CD14-positive monocyte (primary cell): ENCODE data around the gene ZNF467. TPM values are rescaled to one million over a fixed set of nuclear protein-coding genes. Genes with fewer than 3 reads are reported as not detected.

Source experiments
- DNase-seq, 3 donors: peaks; one replicate each; pipeline ENCODE4 v3.0.0-alpha.2; 2011 to 2022
- H2AFZ ChIP-seq: 2 replicates; pipeline ENCODE4 v1.6.0; 2012; ENCODE audit warnings: mild to moderate bottlenecking, low read depth, low read length, inconsistent platforms; ENCODE audit not compliant: insufficient read depth, poor library complexity, severe bottlenecking
- H3K27ac ChIP-seq, 2 donors: 1 replicate in 1 of 2; 2 replicates in 1 of 2; pipeline ENCODE4 v1.5.1; 2012 to 2013; ENCODE audit warnings: low read length in 2 of 2, control low read depth in 1 of 2, inconsistent platforms in 1 of 2, low read depth in 1 of 2, mild to moderate bottlenecking in 1 of 2
- H3K27me3 ChIP-seq, 2 donors: one replicate each; pipeline versions ENCODE4 v1.6.0 to v1.6.1; 2011 to 2013; ENCODE audit warnings: low read length in 2 of 2; ENCODE audit not compliant: control insufficient read depth in 2 of 2, insufficient read depth in 2 of 2
- H3K36me3 ChIP-seq, 2 donors: replicated peaks in 1 of 2; 1 replicate in 1 of 2; 2 replicates in 1 of 2; pipeline versions ENCODE4 v1.5.1 to v1.6.1; 2012 to 2013; ENCODE audit warnings: low read length in 2 of 2, control low read depth in 1 of 2, inconsistent platforms in 1 of 2, mild to moderate bottlenecking in 1 of 2; ENCODE audit not compliant: insufficient read depth in 2 of 2, control insufficient read depth in 1 of 2
- H3K4me1 ChIP-seq, 2 donors: 1 replicate in 1 of 2; 2 replicates in 1 of 2; pipeline versions ENCODE4 v1.5.1 to v1.6.1; 2012 to 2013; ENCODE audit warnings: low read length in 2 of 2, control low read depth in 1 of 2, inconsistent platforms in 1 of 2, mild to moderate bottlenecking in 1 of 2, moderate library complexity in 1 of 2; ENCODE audit not compliant: insufficient read depth in 2 of 2, control insufficient read depth in 1 of 2
- H3K4me2 ChIP-seq: replicated peaks from 2 replicates; pipeline ENCODE3; 2012; ENCODE audit warnings: low read length, moderate library complexity, mild to moderate bottlenecking; ENCODE audit not compliant: poor library complexity, severe bottlenecking; ENCODE audit errors: extremely low read depth
- H3K4me3 ChIP-seq, 3 experiments: fragments of 200-600 bp in 1 of 3; sonication (generic) in 1 of 3; replicated peaks in 1 of 3; 1 replicate in 2 of 3; 2 replicates in 1 of 3; pipeline ENCODE4 v1.5.1; 2011 to 2013; ENCODE audit warnings: low read length in 3 of 3, mild to moderate bottlenecking in 3 of 3, control low read depth in 2 of 3, low read depth in 2 of 3, inconsistent platforms in 1 of 3, moderate library complexity in 1 of 3
- H3K79me2 ChIP-seq: 2 replicates; pipeline ENCODE4 v1.6.0; 2012; ENCODE audit warnings: mild to moderate bottlenecking, control low read depth, inconsistent platforms, low read length, moderate library complexity; ENCODE audit not compliant: insufficient read depth
- H3K9ac ChIP-seq: 2 replicates; pipeline ENCODE4 v1.6.0; 2017; ENCODE audit warnings: low read length, mild to moderate bottlenecking; ENCODE audit not compliant: insufficient read depth, poor library complexity, severe bottlenecking
- H3K9me3 ChIP-seq, 2 donors: replicated peaks in 1 of 2; 1 replicate in 1 of 2; 2 replicates in 1 of 2; pipeline versions ENCODE4 v1.5.1 to v1.6.1; 2012 to 2013; ENCODE audit warnings: low read length in 2 of 2, control low read depth in 1 of 2; ENCODE audit not compliant: control insufficient read depth in 1 of 2, insufficient read depth in 1 of 2
- H4K20me1 ChIP-seq: 2 replicates; pipeline ENCODE4 v1.6.0; 2012; ENCODE audit warnings: mild to moderate bottlenecking, low read length, control low read depth, moderate library complexity; ENCODE audit not compliant: insufficient read depth
- H3K27ac Mint-ChIP-seq, 7 donors: one replicate each; pipeline ENCODE4 v1.8.0; 2020; ENCODE audit warnings: mild to moderate bottlenecking in 7 of 7, mixed read lengths in 7 of 7, moderate library complexity in 6 of 7, inconsistent platforms in 2 of 7
- H3K27me3 Mint-ChIP-seq, 3 donors: one replicate each; pipeline ENCODE4 v1.8.0; 2021 to 2022; ENCODE audit warnings: low read depth in 3 of 3, mild to moderate bottlenecking in 3 of 3, mixed read lengths in 3 of 3, moderate library complexity in 3 of 3, inconsistent platforms in 1 of 3
- H3K36me3 Mint-ChIP-seq, 2 donors: one replicate each; pipeline ENCODE4 v1.8.0; 2020; ENCODE audit warnings: mixed read lengths in 2 of 2, inconsistent platforms in 1 of 2, mild to moderate bottlenecking in 1 of 2
- H3K4me1 Mint-ChIP-seq: one replicate; pipeline ENCODE4 v1.8.0; 2020; ENCODE audit warnings: mild to moderate bottlenecking, mixed read lengths
- H3K4me3 Mint-ChIP-seq, 2 donors: one replicate each; pipeline ENCODE4 v1.8.0; 2020; ENCODE audit warnings: mild to moderate bottlenecking in 2 of 2, mixed read lengths in 2 of 2, moderate library complexity in 1 of 2
- H3K9me3 Mint-ChIP-seq, 7 donors: one replicate each; pipeline ENCODE4 v1.8.0; 2020 to 2022; ENCODE audit warnings: mixed read lengths in 7 of 7, mild to moderate bottlenecking in 6 of 7, moderate library complexity in 6 of 7, inconsistent platforms in 2 of 7
- WGBS: methylation state at CpG from one replicate; pipeline ENCODE4 v1.1.5; 2013; ENCODE audit warnings: missing lambda C conversion rate; ENCODE audit not compliant: insufficient coverage; 5-methylcytosine and 5-hydroxymethylcytosine counted together
- intact Hi-C, 2 donors: fragments of 100-400 bp; cut with micrococcal nuclease; formaldehyde crosslinking; loops; one replicate each; pipeline versions ENCODE4 v1.15.0 to v1.15.1; 2023
- polyA plus RNA-seq, 3 donors: library from polyadenylated mRNA; depleted of rRNA in 1 of 3; unstranded in 2 of 3; stranded (reverse) in 1 of 3; fragments of 300-500 nt in 2 of 3; fragments of >200 nt in 1 of 3; fragmentation: Illumina TruSeq in 2 of 3; gene quantifications; 1 replicate in 2 of 3; 2 replicates in 1 of 3; pipeline ENCODE4 v1.2.3, GENCODE V29; 2012 to 2021
- TF ChIP-seq, protein P1 (sequence below): fragments of 200-600 bp; IDR thresholded peaks from one replicate; pipeline ENCODE4 v1.8.0; 2022; ENCODE audit warnings: antibody characterized with exemption, mild to moderate bottlenecking

Gene ZNF467
- polyA plus RNA-seq, 3 donors, result 43.4 to 100 (median 52.8) TPM

DNA sequence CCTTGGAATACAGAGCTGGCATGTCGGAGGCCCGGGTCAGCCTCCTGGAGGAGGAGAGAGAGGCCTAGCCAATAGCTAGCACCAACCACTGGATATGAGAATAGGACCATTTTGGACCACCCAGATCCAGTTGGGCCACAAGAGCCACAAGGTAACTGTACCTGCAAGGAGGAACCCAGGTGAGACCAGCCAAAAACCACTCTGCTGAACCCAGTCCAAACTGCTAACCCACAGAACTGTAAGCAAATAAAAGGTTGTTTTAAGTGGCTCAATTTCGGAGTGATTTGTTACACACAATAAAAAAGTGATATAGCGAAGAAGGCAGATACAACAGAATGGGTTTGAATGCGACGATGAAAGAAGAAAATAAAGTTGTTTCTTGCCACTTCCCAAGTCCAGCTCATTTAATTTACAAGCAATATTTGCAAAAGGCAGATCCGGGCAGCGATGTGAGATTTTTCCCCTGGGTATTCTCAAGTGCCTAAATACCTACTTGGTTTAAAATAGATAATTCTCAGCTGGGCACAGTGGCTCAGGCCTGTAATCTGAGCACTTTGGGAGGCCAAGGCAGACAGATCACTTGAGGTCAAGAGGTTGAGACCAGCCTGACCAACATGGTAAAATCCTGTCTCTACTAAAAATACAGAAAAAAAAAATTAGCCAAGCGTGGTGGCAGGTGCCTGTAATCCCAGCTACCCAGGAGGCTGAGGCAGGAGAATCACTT, 23.1 kb downstream of the ZNF467 start:
- H3K4me1 Mint-ChIP-seq, result peaks cover 50% of the 10 kb centered on the region
- Histone ChIP-seq H4K20me1 (no peaks in the 10 kb centered on the region), H3K27ac (no peak overlapping the region), H3K79me2 (no peaks in the 10 kb centered on the region), H3K9me3 (no peaks in the 10 kb centered on the region), H3K36me3 (no peaks in the 10 kb centered on the region), H3K9ac (no peak overlapping the region), H3K4me1 (peaks cover 38 to 42% of the 10 kb centered on the region in 2 donors), H2AFZ (no peak overlapping the region), H3K4me2 (no peak overlapping the region), H3K27me3 (peaks cover 0 to 2% of the 10 kb centered on the region in 2 donors), H3K4me3 (no peak overlapping the region)
- H3K27me3 Mint-ChIP-seq, result peaks cover 0 to 19% (median 2%) of the 10 kb centered on the region in 3 donors
- peaks cover 0 to 3% (median 0%) of the 10 kb centered on the region in 7 donors for H3K9me3 Mint-ChIP-seq
- TF ChIP-seq, protein P1, sequence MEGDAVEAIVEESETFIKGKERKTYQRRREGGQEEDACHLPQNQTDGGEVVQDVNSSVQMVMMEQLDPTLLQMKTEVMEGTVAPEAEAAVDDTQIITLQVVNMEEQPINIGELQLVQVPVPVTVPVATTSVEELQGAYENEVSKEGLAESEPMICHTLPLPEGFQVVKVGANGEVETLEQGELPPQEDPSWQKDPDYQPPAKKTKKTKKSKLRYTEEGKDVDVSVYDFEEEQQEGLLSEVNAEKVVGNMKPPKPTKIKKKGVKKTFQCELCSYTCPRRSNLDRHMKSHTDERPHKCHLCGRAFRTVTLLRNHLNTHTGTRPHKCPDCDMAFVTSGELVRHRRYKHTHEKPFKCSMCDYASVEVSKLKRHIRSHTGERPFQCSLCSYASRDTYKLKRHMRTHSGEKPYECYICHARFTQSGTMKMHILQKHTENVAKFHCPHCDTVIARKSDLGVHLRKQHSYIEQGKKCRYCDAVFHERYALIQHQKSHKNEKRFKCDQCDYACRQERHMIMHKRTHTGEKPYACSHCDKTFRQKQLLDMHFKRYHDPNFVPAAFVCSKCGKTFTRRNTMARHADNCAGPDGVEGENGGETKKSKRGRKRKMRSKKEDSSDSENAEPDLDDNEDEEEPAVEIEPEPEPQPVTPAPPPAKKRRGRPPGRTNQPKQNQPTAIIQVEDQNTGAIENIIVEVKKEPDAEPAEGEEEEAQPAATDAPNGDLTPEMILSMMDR, result no peak
- WGBS, result 92% methylated on average over 2 of the region's 9 CpGs
- peak overlapping the region in 2 of 7 donors; percentile 19 to 30 for H3K27ac Mint-ChIP-seq
- no peaks in the 10 kb centered on the region for H3K36me3 Mint-ChIP-seq
- H3K4me3 Mint-ChIP-seq, result no peak overlapping the region
- no peak for DNase-seq
- intact Hi-C loops, result no loop called here

DNA sequence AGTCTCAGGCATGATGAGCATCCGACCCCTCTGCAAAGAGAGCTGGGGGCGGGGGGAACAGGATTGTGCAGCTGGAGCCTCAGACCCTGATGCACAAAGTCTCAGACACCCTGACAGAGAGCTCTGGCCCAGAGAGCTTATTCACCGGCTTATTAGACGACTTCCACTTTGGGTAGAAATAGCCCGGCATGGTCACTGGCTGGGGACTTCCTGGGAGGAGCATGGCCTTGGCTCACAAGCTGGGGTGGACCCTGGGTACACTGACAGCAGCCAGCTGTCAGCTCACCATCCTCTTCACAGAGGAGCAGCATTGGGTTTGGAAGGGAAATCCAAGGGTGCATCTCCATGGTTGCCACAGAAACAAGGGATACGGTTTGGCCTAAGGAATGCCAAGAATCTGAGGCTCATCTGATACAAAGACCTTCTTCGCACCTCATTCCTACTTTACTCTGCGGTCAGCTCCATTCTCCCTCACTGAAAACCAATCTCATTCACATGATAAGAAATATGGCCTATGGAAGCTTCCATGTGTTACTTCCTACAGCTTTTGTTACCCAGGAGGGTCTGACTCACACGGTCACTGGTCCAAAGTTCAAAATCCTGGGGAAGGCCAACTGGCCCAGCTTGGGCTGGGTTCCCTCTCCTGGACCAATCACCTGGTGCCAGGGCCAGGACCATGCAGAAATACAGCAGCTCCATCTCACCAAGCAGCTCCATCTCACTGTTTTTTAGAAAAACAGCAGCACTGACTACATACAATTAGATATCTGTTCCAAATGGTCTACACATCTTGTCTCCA, 25.1 kb downstream of the ZNF467 start:
- no peaks in the 10 kb centered on the region for H3K9me3 ChIP-seq
- peak in 1 of 3 donors; percentile 40 for DNase-seq

More for the DNA sequence above, 25.1 kb downstream of the ZNF467 start:
- Mint-ChIP-seq H3K4me3 (no peak overlapping the region), H3K4me1 (peaks cover 38% of the 10 kb centered on the region), H3K36me3 (no peaks in the 10 kb centered on the region), H3K9me3 (peaks cover 0 to 3% (median 0%) of the 10 kb centered on the region in 7 donors), H3K27me3 (peaks cover 5 to 18% (median 12%) of the 10 kb centered on the region in 3 donors), H3K27ac (peak overlapping the region in 3 of 7 donors; percentile 65 to 84 (median 76))
- Histone ChIP-seq H3K9ac (no peak overlapping the region), H4K20me1 (no peaks in the 10 kb centered on the region), H3K36me3 (no peaks in the 10 kb centered on the region), H3K27me3 (peaks cover 0 to 2% of the 10 kb centered on the region in 2 donors), H3K4me2 (no peak overlapping the region), H3K4me1 (peaks cover 24 to 32% of the 10 kb centered on the region in 2 donors), H2AFZ (no peak overlapping the region), H3K4me3 (no peak overlapping the region), H3K79me2 (no peaks in the 10 kb centered on the region), H3K27ac (no peak overlapping the region)
- intact Hi-C loops, result loop anchor here in 1 of 2 donors (10.0 kb wide), 1 partner anchor 83 kb away; no protein-coding TSS in a partner anchor
- WGBS, result 73% methylated on average over 8 of the region's 9 CpGs
- TF ChIP-seq, protein P1, result no peak
